Cardiac muscle cell (in vitro differentiated cells and primary cell): ENCODE data around the gene CMTM8. TPM values are rescaled to one million over a fixed set of nuclear protein-coding genes. Genes with fewer than 3 reads are reported as not detected.

Experiments used
- DNase-seq, 2 donors: peaks; one replicate each; pipeline versions ENCODE4 v3.0.0 to v3.0.0-alpha.2; 2010 to 2017; ENCODE audit warnings: low read depth in 1 of 2, low spot score in 1 of 2
- H3K27ac ChIP-seq: fragments of 200-600 bp; sonication (generic); 2 replicates; pipeline ENCODE4 v1.5.1; 2016
- H3K27me3 ChIP-seq: fragments of 200-600 bp; sonication (generic); 2 replicates; pipeline ENCODE4 v1.6.0; 2016; ENCODE audit warnings: control low read depth
- H3K36me3 ChIP-seq: fragments of 200-600 bp; sonication (generic); 2 replicates; pipeline ENCODE4 v1.5.1; 2016; ENCODE audit warnings: control low read depth
- H3K4me1 ChIP-seq: fragments of 200-600 bp; sonication (generic); 2 replicates; pipeline ENCODE4 v1.8.1; 2017; ENCODE audit warnings: low read depth, mild to moderate bottlenecking, mixed run types
- H3K4me3 ChIP-seq: fragments of 200-600 bp; sonication (generic); 2 replicates; pipeline ENCODE4 v1.5.1; 2016; ENCODE audit warnings: mild to moderate bottlenecking
- H3K9me3 ChIP-seq: fragments of 200-600 bp; sonication (generic); 2 replicates; pipeline ENCODE4 v1.5.1; 2017; ENCODE audit warnings: low read depth, mild to moderate bottlenecking, control low read depth
- CTCF ChIP-seq: IDR thresholded peaks from 2 replicates; pipeline ENCODE4 v1.5.1; 2012; ENCODE audit warnings: low read depth, mild to moderate bottlenecking, low read length
- polyA plus RNA-seq: library from polyadenylated mRNA; unstranded; fragments of >200 nt; fragmentation: Nextera tagmentation; extraction: Ambion mirVana; gene quantifications from 2 replicates; pipeline ENCODE4 v1.2.1, GENCODE V29; 2016
- total RNA-seq: library from RNA; depleted of rRNA; stranded (reverse); fragments of >200 nt; gene quantifications from 2 replicates; pipeline ENCODE4 v1.2.3, GENCODE V29; 2016

The CMTM8 gene
- total and polyA plus RNA-seq, 2 experiments from 2014 or later = 6.9 to 12.5 TPM

- H3K36me3 ChIP-seq = no peaks in the 10 kb centered on the region
- no peaks in the 10 kb centered on the region for H3K27me3 ChIP-seq
- H3K27ac ChIP-seq = no peak overlapping the region
- H3K4me1 ChIP-seq = peaks cover 9% of the 10 kb centered on the region
- H3K4me3 ChIP-seq = no peak overlapping the region
- DNase-seq = no peak
- no peak for TF ChIP-seq CTCF
- H3K9me3 ChIP-seq = no peaks in the 10 kb centered on the region
Measured at GRCh38 chr3:32312251-32312650, 73.8 kb downstream of the CMTM8 start.

GRCh38 chr3:32313169-32313568, 74.7 kb downstream of the CMTM8 start:
- Histone ChIP-seq H3K4me1 (peaks cover 11% of the 10 kb centered on the region), H3K9me3 (no peaks in the 10 kb centered on the region), H3K36me3 (no peaks in the 10 kb centered on the region), H3K27me3 (no peaks in the 10 kb centered on the region), H3K4me3 (no peak overlapping the region), H3K27ac (no peak overlapping the region)
- DNase-seq = no peak
- no peak for TF ChIP-seq CTCF

GRCh38 chr3:32313723-32314473, 75.4 kb downstream of the CMTM8 start:
- no peaks in the 10 kb centered on the region for H3K36me3 ChIP-seq
- H3K4me3 ChIP-seq = no peak overlapping the region
- no peaks in the 10 kb centered on the region for H3K27me3 ChIP-seq
- H3K9me3 ChIP-seq = no peaks in the 10 kb centered on the region
- DNase-seq = peak in 1 of 2 donors; percentile 35
- TF ChIP-seq CTCF = no peak
- no peak overlapping the region for H3K27ac ChIP-seq
- peaks cover 11% of the 10 kb centered on the region for H3K4me1 ChIP-seq

GRCh38 chr3:32315441-32315840, 77.0 kb downstream of the CMTM8 start:
- peaks cover 19% of the 10 kb centered on the region for H3K4me1 ChIP-seq
- TF ChIP-seq CTCF = no peak
- H3K27ac ChIP-seq = no peak overlapping the region
- no peaks in the 10 kb centered on the region for H3K36me3 ChIP-seq
- no peak for DNase-seq
- H3K9me3 ChIP-seq = no peaks in the 10 kb centered on the region
- no peaks in the 10 kb centered on the region for H3K27me3 ChIP-seq
- no peak overlapping the region for H3K4me3 ChIP-seq

GRCh38 chr3:32316319-32316718, 77.8 kb downstream of the CMTM8 start:
- TF ChIP-seq CTCF = no peak
- peaks cover 27% of the 10 kb centered on the region for H3K4me1 ChIP-seq
- H3K9me3 ChIP-seq = no peaks in the 10 kb centered on the region
- DNase-seq = no peak
- no peak overlapping the region for H3K4me3 ChIP-seq
- H3K27ac ChIP-seq = peak overlapping the region; percentile 11
- no peaks in the 10 kb centered on the region for H3K36me3 ChIP-seq
- H3K27me3 ChIP-seq = no peaks in the 10 kb centered on the region
